Measurements from ENCODE around the gene GPR3.
A peak's percentile ranks its signal among the peaks of the same experiment; 100 is the strongest.

The GPR3 gene

GRCh38 chr1:27439150-27439549, 46.7 kb downstream of the GPR3 start:
- Histone ChIP-seq H3K27ac (peak overlapping the region in 1 of 2 donors; percentile 50), H3K4me3 (no peak overlapping the region)
- DNase-seq (ENCODE audit: low spot score) = no peak
- no peak for TF ChIP-seq CTCF (IDR thresholded peaks at IDR 0.05)

- Histone ChIP-seq H3K4me3 (no peak overlapping the region), H3K27ac (no peak overlapping the region)
- no peak for TF ChIP-seq CTCF (IDR thresholded peaks at IDR 0.05)
- DNase-seq (ENCODE audit: low spot score) = no peak
Measured at GRCh38 chr1:27444632-27445031, 52.2 kb downstream of the GPR3 start.
